ENCODE data around the gene SCMH1. TPM values are rescaled to one million over a fixed set of nuclear protein-coding genes. Genes with fewer than 3 reads are reported as not detected.

Gene SCMH1
- total RNA-seq, 1 experiment from 2014 or later, result 28.0 TPM

GRCh38 chr1:40986328-40986783, 255.8 kb downstream of the SCMH1 start:
- Histone ChIP-seq H3K9me2 (ENCODE audit: insufficient read depth) (no peaks in the 10 kb centered on the region), H3K4me2 (ENCODE audit: low read length) (no peak overlapping the region), H3K4me3 (replicated peaks in 1 of 2; ENCODE audit: low read depth in 1 of 2, low read length in 2 of 2) (no peak overlapping the region), H3K36me3 (ENCODE audit: control insufficient read depth in 1 of 2, insufficient read depth in 2 of 2, low read length in 2 of 2) (peaks cover 68 to 86% of the 10 kb centered on the region in 2 experiments), H2AFZ (ENCODE audit: low read depth, low read length, poor library complexity, severe bottlenecking) (no peak overlapping the region), H3K27me3 (ENCODE audit: insufficient read depth, low read length) (no peaks in the 10 kb centered on the region), H3K4me1 (ENCODE audit: control insufficient read depth in 1 of 2, insufficient read depth in 2 of 2, low read length in 2 of 2) (peaks cover under 1 to 2% of the 10 kb centered on the region in 2 experiments; a peak in 3 of 4 replicates), H3K79me2 (ENCODE audit: insufficient read depth, low read length) (peaks cover 100% of the 10 kb centered on the region), H3K9me3 (ENCODE audit: control insufficient read depth in 1 of 2, insufficient read depth in 1 of 2, low read depth in 1 of 2, low read length in 2 of 2) (no peaks in the 10 kb centered on the region), H4K20me1 (ENCODE audit: insufficient read depth) (peaks cover 22% of the 10 kb centered on the region; the same call in 1 of the 2 replicates), H3K9ac (ENCODE audit: low read length) (no peak overlapping the region), H3K27ac (ENCODE audit: low read depth, low read length) (no peak overlapping the region)
- BruUV-seq (replicated peaks), result no TSS peak
- CTCF ChIA-PET, result no interaction called here
- TF ChIP-seq POLR2A (IDR thresholded peaks at IDR 0.05; ENCODE audit: borderline replicate concordance, extremely low read depth, insufficient read depth, insufficient read length), result no peak
- RAD21 ChIA-PET (ENCODE audit: low non-redundant PET in 1 of 2, low total read pairs in 2 of 2, uncharacterized antibody in 2 of 2, unreplicated experiment in 2 of 2), result no interaction called here
- intact Hi-C loops (cut with micrococcal nuclease), result no loop called here
- ATAC-seq (no peak), DNase-seq (ENCODE audit: low read depth, low spot score) (no peak)
- POLR2A ChIA-PET, result no interaction called here

GRCh38 chr1:40985875-40986274, 256.2 kb downstream of the SCMH1 start:
- Histone ChIP-seq H3K4me1 (ENCODE audit: control insufficient read depth in 1 of 2, insufficient read depth in 2 of 2, low read length in 2 of 2) (peaks cover 5 to 7% of the 10 kb centered on the region in 2 experiments; a peak in 3 of 4 replicates), H3K9me2 (ENCODE audit: insufficient read depth) (no peaks in the 10 kb centered on the region), H3K9me3 (ENCODE audit: control insufficient read depth in 1 of 2, insufficient read depth in 1 of 2, low read depth in 1 of 2, low read length in 2 of 2) (no peaks in the 10 kb centered on the region), H4K20me1 (ENCODE audit: insufficient read depth) (peaks cover 22% of the 10 kb centered on the region; the same call in 1 of the 2 replicates), H3K27ac (ENCODE audit: low read depth, low read length) (no peak overlapping the region), H3K4me3 (replicated peaks in 1 of 2; ENCODE audit: low read depth in 1 of 2, low read length in 2 of 2) (no peak overlapping the region), H3K36me3 (ENCODE audit: control insufficient read depth in 1 of 2, insufficient read depth in 2 of 2, low read length in 2 of 2) (peaks cover 63 to 82% of the 10 kb centered on the region in 2 experiments), H3K27me3 (ENCODE audit: insufficient read depth, low read length) (no peaks in the 10 kb centered on the region), H3K79me2 (ENCODE audit: insufficient read depth, low read length) (peaks cover 100% of the 10 kb centered on the region), H3K4me2 (ENCODE audit: low read length) (no peak overlapping the region), H2AFZ (ENCODE audit: low read depth, low read length, poor library complexity, severe bottlenecking) (no peak overlapping the region), H3K9ac (ENCODE audit: low read length) (no peak overlapping the region)
- TF ChIP-seq CBX3 (IDR thresholded peaks at IDR 0.05; ENCODE audit: low read depth) (no peak), ZFX (IDR thresholded peaks at IDR 0.05) (no peak), MAX (IDR thresholded peaks at IDR 0.05) (no peak), ATF3 (IDR thresholded peaks at IDR 0.05) (no peak)
- BruUV-seq (replicated peaks), result no TSS peak
- POLR2A ChIA-PET, result no interaction called here
- DNase-seq (ENCODE audit: low read depth, low spot score) (no peak), ATAC-seq (no peak; the same call in 1 of the 2 replicates)
- CTCF ChIA-PET, result no interaction called here
- RAD21 ChIA-PET (ENCODE audit: low non-redundant PET in 1 of 2, low total read pairs in 2 of 2, uncharacterized antibody in 2 of 2, unreplicated experiment in 2 of 2), result no interaction called here
- intact Hi-C loops (cut with micrococcal nuclease), result no loop called here
